ENCODE measurements around the gene GPRC5A.
A peak's percentile ranks its signal among the peaks of the same experiment; 100 is the strongest.
"Not testable (repeated sequence)": the region's sequence is repeated elsewhere in the genome, so short reads cannot be mapped to it uniquely, and the experiment has no call there.

GPRC5A gene, protein sequence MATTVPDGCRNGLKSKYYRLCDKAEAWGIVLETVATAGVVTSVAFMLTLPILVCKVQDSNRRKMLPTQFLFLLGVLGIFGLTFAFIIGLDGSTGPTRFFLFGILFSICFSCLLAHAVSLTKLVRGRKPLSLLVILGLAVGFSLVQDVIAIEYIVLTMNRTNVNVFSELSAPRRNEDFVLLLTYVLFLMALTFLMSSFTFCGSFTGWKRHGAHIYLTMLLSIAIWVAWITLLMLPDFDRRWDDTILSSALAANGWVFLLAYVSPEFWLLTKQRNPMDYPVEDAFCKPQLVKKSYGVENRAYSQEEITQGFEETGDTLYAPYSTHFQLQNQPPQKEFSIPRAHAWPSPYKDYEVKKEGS

GRCh38 chr12:12891080-12891880 lies at the start of gene GPRC5A:
Gene GPRC5A, plus strand, starts transcription at chr12:12891562. Its CDS starts 16,688 bp downstream, at chr12:12908250.
- H3K4me3 ChIP-seq (ENCODE audit: low read depth, low read length): peak within 1 kb of the TSS; percentile 4

DNA sequence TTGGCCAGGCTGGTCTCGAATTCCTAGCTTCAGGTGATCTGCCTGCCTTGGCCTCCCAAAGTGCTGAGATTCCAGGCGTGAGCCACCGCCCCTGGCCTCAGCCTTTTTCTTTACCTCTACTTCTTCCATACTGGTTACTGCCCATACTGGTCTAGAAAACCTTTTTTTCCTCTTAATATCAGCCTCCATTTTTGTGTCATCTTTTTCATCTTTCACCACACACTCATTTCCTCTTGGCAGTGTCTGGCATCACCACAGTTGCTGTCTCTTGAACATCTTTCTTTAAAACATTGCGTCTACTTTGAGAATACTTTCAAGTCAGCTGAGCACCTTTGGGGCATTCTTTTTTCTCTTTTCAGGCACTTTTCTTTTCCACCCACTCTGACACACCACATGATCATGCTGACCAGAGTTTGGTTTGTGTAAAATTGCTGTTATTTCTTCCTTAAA lies 45.5 kb upstream of the GPRC5A start:
- DNase-seq (ENCODE audit: low read depth): no peak
- no peak overlapping the region for H3K4me3 ChIP-seq (ENCODE audit: low read depth, low read length)
- TF ChIP-seq CTCF (IDR thresholded peaks at IDR 0.05; ENCODE audit: insufficient read depth, low read depth, low read length, missing control alignments): no peak

More at GRCh38 chr12:12891080-12891880, at the start of gene GPRC5A:
- TF ChIP-seq CTCF (IDR thresholded peaks at IDR 0.05; ENCODE audit: insufficient read depth, low read depth, low read length, missing control alignments): no peak
- DNase-seq (ENCODE audit: low read depth): no peak

DNA sequence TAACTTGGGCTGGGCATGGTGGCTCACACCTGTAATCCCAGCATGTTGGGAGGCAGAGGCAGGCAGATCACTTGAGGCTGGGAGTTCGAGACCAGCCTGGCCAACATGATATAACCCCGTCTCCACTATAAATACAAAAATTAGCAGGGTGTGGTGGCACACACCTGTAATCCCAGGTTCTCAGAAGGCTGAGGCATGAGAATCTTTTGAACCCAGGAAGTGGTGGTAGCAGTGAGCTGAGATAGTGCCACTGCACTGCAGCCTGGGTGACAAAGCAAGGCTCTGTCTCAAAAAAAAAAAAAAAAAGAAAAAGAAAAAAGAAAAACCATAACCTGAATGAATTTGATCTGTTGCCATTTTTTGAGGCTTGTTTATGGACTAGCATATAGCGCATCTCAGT lies 44.6 kb upstream of the GPRC5A start:
- not testable (repeated sequence) for DNase-seq (ENCODE audit: low read depth); H3K4me3 ChIP-seq (ENCODE audit: low read depth, low read length)

DNA sequence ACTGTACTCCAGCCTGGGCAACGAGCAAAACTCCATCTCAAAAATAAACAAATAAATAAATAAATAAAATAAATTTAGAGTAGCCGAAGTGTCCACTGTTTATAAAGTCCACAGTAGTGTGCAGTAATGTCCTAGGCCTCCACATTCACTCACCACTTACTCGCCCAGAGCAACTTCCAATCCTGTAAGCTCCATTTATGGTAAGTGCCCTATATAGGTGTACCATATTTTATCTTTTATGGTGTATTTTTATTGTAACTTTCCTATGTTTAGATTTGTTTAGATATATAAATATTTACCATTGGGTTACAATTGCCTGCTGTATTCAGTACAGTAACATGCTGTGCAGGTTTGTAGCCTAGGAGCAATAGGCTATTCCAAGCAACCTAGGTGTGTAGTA lies 37.9 kb upstream of the GPRC5A start:
- H3K4me3 ChIP-seq (ENCODE audit: low read depth, low read length): no peak overlapping the region
- no peak for DNase-seq (ENCODE audit: low read depth)
- TF ChIP-seq CTCF (IDR thresholded peaks at IDR 0.05; ENCODE audit: insufficient read depth, low read depth, low read length, missing control alignments): no peak

- DNase-seq (ENCODE audit: low read depth): no peak
- H3K4me3 ChIP-seq (ENCODE audit: low read depth, low read length): no peak overlapping the region
- no peak for TF ChIP-seq CTCF (IDR thresholded peaks at IDR 0.05; ENCODE audit: insufficient read depth, low read depth, low read length, missing control alignments)
Observed at GRCh38 chr12:12859690-12860089, 31.7 kb upstream of the GPRC5A start.

DNA sequence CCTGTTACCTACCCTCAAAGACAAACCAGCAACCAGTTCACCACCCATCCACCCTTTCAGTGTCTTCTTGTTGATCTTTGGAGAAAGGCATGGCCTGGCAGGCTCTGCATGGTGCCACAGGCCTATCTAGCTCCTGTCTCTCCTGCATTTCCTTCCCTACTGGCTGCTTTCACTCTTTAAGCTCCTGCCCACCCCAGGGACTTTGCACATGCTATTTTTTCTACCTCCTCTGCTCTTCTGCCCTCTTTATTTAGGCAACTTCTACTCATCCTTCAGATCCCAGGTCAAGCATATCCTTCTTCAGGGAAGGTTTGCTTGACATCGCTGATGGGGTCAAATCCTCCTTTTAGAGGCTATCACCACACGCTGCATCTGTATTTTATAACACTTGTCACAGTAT lies 27.1 kb upstream of the GPRC5A start:
- no peak for DNase-seq (ENCODE audit: low read depth)
- no peak for TF ChIP-seq CTCF (IDR thresholded peaks at IDR 0.05; ENCODE audit: insufficient read depth, low read depth, low read length, missing control alignments)
- H3K4me3 ChIP-seq (ENCODE audit: low read depth, low read length): no peak overlapping the region

- TF ChIP-seq CTCF (IDR thresholded peaks at IDR 0.05; ENCODE audit: insufficient read depth, low read depth, low read length, missing control alignments): no peak
- no peak overlapping the region for H3K4me3 ChIP-seq (ENCODE audit: low read depth, low read length)
- no peak for DNase-seq (ENCODE audit: low read depth)
Observed at GRCh38 chr12:12868477-12869235, 22.7 kb upstream of the GPRC5A start.

Data from GM12865 (cell line).